Activated T-cell treated with anti-CD3 and anti-CD28 coated beads for 4 hours (primary cell): ENCODE data around the gene GPC6.

Experiments
- DNase-seq: peaks from one replicate; pipeline ENCODE4 v3.0.0-alpha.2; 2020

Gene GPC6

GRCh38 chr13:93951951-93952350 lies 725.3 kb downstream of the GPC6 start:
- no peak for DNase-seq

- no peak for DNase-seq
Measured at GRCh38 chr13:93953841-93954240, 727.2 kb downstream of the GPC6 start.

- DNase-seq = no peak
Measured at GRCh38 chr13:93955904-93956303, 729.3 kb downstream of the GPC6 start.

- no peak for DNase-seq
Measured at GRCh38 chr13:93956426-93956825, 729.8 kb downstream of the GPC6 start.

- no peak for DNase-seq
Measured at GRCh38 chr13:93957371-93957770, 730.8 kb downstream of the GPC6 start.

GRCh38 chr13:93959796-93960533 lies 733.4 kb downstream of the GPC6 start:
- no peak for DNase-seq

GRCh38 chr13:93963266-93964145 lies 736.9 kb downstream of the GPC6 start:
- DNase-seq = no peak

GRCh38 chr13:93964146-93964512 lies 737.5 kb downstream of the GPC6 start:
- no peak for DNase-seq

- DNase-seq = no peak
Measured at GRCh38 chr13:93965587-93965986, 739.0 kb downstream of the GPC6 start.

- no peak for DNase-seq
Measured at GRCh38 chr13:93966267-93966936, 739.8 kb downstream of the GPC6 start.

GRCh38 chr13:93967286-93967685 lies 740.7 kb downstream of the GPC6 start:
- no peak for DNase-seq

- no peak for DNase-seq
Measured at GRCh38 chr13:93975242-93975641, 748.6 kb downstream of the GPC6 start.

GRCh38 chr13:93976528-93976927 lies 749.9 kb downstream of the GPC6 start:
- DNase-seq = no peak

- no peak for DNase-seq
Measured at GRCh38 chr13:93977986-93978385, 751.4 kb downstream of the GPC6 start.

- no peak for DNase-seq
Measured at GRCh38 chr13:93981426-93981977, 754.9 kb downstream of the GPC6 start.

- DNase-seq = no peak
Measured at GRCh38 chr13:93982179-93982918, 755.7 kb downstream of the GPC6 start.

GRCh38 chr13:93984052-93984451 lies 757.4 kb downstream of the GPC6 start:
- DNase-seq = no peak

- no peak for DNase-seq
Measured at GRCh38 chr13:93984876-93985275, 758.3 kb downstream of the GPC6 start.

GRCh38 chr13:93987458-93987857 lies 760.9 kb downstream of the GPC6 start:
- no peak for DNase-seq

- no peak for DNase-seq
Measured at GRCh38 chr13:93991569-93991968, 765.0 kb downstream of the GPC6 start.

GRCh38 chr13:93996481-93996880 lies 769.9 kb downstream of the GPC6 start:
- no peak for DNase-seq

GRCh38 chr13:94006296-94006695 lies 779.7 kb downstream of the GPC6 start:
- no peak for DNase-seq

GRCh38 chr13:94007072-94007471 lies 780.5 kb downstream of the GPC6 start:
- no peak for DNase-seq
